ENCODE data around the gene TSC2. TPM values are rescaled to one million over a fixed set of nuclear protein-coding genes. Genes with fewer than 3 reads are reported as not detected.

Gene TSC2
- total and polyA plus RNA-seq, 8 donors = 40.8 to 369 (median 76.0) TPM

GRCh38 chr16:2066139-2066538 is 18.4 kb downstream of the TSC2 start:
- WGBS, 5 donors = 96 to 99% (median 97%) methylated on average over 11 of the region's 11 CpGs
- no peak for DNase-seq
- no peak for TF ChIP-seq POLR2A (IDR thresholded peaks at IDR 0.05)
- no peak for TF ChIP-seq CTCF (IDR thresholded peaks at IDR 0.05)
- no peak for TF ChIP-seq POLR2AphosphoS5 (IDR thresholded peaks at IDR 0.05)
- no peak for TF ChIP-seq EP300 (IDR thresholded peaks at IDR 0.05)
- peaks cover 45 to 100% (median 99%) of the 10 kb centered on the region in 4 donors for H3K36me3 ChIP-seq
- no peaks in the 10 kb centered on the region for H3K27me3 ChIP-seq
- no peaks in the 10 kb centered on the region for H3K4me1 ChIP-seq
- intact Hi-C loops (cut with DNase I; ENCODE audit: low total_unique reads) = no loop called here
- H3K27ac ChIP-seq = no peak overlapping the region
- H3K9me3 ChIP-seq = no peaks in the 10 kb centered on the region
- no peak overlapping the region for H3K4me3 ChIP-seq

- H3K4me1 ChIP-seq = no peaks in the 10 kb centered on the region
- intact Hi-C loops (cut with DNase I; ENCODE audit: low total_unique reads) = no loop called here
- no peaks in the 10 kb centered on the region for H3K9me3 ChIP-seq
- no peak overlapping the region for H3K27ac ChIP-seq
- no peak overlapping the region for H3K4me3 ChIP-seq
- H3K36me3 ChIP-seq = peaks cover 56 to 100% (median 100%) of the 10 kb centered on the region in 4 donors
- no peak for DNase-seq
- TF ChIP-seq POLR2AphosphoS5 (IDR thresholded peaks at IDR 0.05) (no peak), EP300 (IDR thresholded peaks at IDR 0.05) (no peak), CTCF (IDR thresholded peaks at IDR 0.05) (no peak), POLR2A (IDR thresholded peaks at IDR 0.05) (no peak)
- WGBS, 5 donors = 86 to 96% (median 94%) methylated on average over 15 to 29 of the region's 29 CpGs
- H3K27me3 ChIP-seq = no peaks in the 10 kb centered on the region
Measured at GRCh38 chr16:2070576-2071453, 23.0 kb downstream of the TSC2 start.

DNA sequence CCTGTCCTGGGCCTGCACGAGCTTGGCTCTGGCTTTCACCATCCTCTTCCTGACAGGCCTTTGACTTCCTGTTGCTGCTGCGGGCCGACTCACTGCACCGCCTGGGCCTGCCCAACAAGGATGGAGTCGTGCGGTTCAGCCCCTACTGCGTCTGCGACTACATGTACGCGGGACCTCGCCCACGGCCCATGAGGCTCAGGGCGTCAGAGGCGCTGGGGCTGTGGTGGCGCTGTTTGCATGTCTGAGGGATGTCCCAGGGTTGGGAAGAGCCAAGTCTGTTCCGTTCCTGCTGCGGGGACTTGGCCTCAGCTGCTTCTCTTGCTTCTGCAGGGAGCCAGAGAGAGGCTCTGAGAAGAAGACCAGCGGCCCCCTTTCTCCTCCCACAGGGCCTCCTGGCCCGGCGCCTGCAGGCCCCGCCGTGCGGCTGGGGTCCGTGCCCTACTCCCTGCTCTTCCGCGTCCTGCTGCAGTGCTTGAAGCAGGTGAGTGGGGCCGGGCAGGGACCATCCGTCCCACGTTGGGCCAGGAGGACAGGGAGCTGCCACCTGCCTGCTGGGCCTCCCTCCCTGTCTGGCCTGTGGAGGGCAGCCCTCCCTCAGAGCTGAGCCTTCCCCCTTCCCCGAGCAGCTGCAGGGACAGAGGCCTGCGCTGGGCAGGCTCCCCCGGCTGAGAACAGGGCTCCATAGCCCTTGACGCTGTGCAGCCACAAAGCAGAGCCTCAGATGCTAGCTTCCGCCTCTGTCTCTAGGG is 23.8 kb downstream of the TSC2 start:
- no peaks in the 10 kb centered on the region for H3K27me3 ChIP-seq
- H3K36me3 ChIP-seq = peaks cover 56 to 100% (median 100%) of the 10 kb centered on the region in 4 donors
- H3K4me1 ChIP-seq = no peaks in the 10 kb centered on the region
- no peak overlapping the region for H3K4me3 ChIP-seq
- intact Hi-C loops (cut with DNase I; ENCODE audit: low total_unique reads) = no loop called here
- peak in 1 of 2 donors; percentile 63 for DNase-seq
- WGBS, 5 donors = 85 to 92% (median 89%) methylated on average over 26 to 34 of the region's 34 CpGs
- H3K27ac ChIP-seq = no peak overlapping the region
- TF ChIP-seq POLR2A (IDR thresholded peaks at IDR 0.05) = no peak
- TF ChIP-seq EP300 (IDR thresholded peaks at IDR 0.05) = no peak
- TF ChIP-seq POLR2AphosphoS5 (IDR thresholded peaks at IDR 0.05) = no peak
- TF ChIP-seq CTCF (IDR thresholded peaks at IDR 0.05) = no peak
- no peaks in the 10 kb centered on the region for H3K9me3 ChIP-seq

DNA sequence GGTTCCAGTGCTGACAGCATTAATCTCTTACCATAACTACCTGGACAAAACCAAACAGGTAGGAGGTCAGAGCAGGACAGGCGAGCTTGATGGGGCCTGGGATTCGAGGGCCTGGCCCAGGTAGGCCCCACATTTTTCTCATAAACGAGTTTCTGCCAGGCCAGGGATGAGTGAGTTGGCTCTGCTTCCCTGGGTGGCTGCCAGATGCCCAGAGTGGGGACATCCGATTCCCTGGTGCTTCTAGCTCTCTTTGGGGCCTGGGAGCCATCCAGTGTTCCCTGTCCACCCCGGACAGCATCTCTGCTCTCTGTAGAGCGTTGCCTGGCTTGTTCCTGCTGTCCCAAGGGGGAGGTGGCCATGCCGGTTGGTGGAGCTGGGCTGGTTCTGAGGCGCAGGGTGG is 25.1 kb downstream of the TSC2 start:
- TF ChIP-seq POLR2AphosphoS5 (IDR thresholded peaks at IDR 0.05) (no peak), EP300 (IDR thresholded peaks at IDR 0.05) (no peak), POLR2A (IDR thresholded peaks at IDR 0.05) (no peak), CTCF (IDR thresholded peaks at IDR 0.05) (no peak)
- H3K27ac ChIP-seq = no peak overlapping the region
- WGBS, 5 donors = 87 to 90% (median 89%) methylated on average over 4 to 8 of the region's 8 CpGs
- no peaks in the 10 kb centered on the region for H3K4me1 ChIP-seq
- H3K27me3 ChIP-seq = no peaks in the 10 kb centered on the region
- DNase-seq = no peak
- H3K36me3 ChIP-seq = peaks cover 55 to 100% (median 100%) of the 10 kb centered on the region in 4 donors
- H3K9me3 ChIP-seq = no peaks in the 10 kb centered on the region
- no peak overlapping the region for H3K4me3 ChIP-seq
- intact Hi-C loops (cut with DNase I; ENCODE audit: low total_unique reads) = no loop called here
